Measurements from ENCODE around the gene GSTM5.
"Not testable (repeated sequence)": the region's sequence is repeated elsewhere in the genome, so short reads cannot be mapped to it uniquely, and the experiment has no call there.

GSTM5 gene

GRCh38 chr1:109750920-109751319 lies 38.9 kb downstream of the GSTM5 start:
- no peak overlapping the region for H3K27ac ChIP-seq
- TF ChIP-seq, protein P1, sequence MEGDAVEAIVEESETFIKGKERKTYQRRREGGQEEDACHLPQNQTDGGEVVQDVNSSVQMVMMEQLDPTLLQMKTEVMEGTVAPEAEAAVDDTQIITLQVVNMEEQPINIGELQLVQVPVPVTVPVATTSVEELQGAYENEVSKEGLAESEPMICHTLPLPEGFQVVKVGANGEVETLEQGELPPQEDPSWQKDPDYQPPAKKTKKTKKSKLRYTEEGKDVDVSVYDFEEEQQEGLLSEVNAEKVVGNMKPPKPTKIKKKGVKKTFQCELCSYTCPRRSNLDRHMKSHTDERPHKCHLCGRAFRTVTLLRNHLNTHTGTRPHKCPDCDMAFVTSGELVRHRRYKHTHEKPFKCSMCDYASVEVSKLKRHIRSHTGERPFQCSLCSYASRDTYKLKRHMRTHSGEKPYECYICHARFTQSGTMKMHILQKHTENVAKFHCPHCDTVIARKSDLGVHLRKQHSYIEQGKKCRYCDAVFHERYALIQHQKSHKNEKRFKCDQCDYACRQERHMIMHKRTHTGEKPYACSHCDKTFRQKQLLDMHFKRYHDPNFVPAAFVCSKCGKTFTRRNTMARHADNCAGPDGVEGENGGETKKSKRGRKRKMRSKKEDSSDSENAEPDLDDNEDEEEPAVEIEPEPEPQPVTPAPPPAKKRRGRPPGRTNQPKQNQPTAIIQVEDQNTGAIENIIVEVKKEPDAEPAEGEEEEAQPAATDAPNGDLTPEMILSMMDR (conservative IDR thresholded peaks at IDR 0.05): no peak
- TF ChIP-seq ZFX (IDR thresholded peaks at IDR 0.05): no peak

GRCh38 chr1:109751531-109752260 lies 39.6 kb downstream of the GSTM5 start:
- H3K27ac ChIP-seq: no peak overlapping the region
- no peak for TF ChIP-seq ZFX (IDR thresholded peaks at IDR 0.05)
- TF ChIP-seq, protein P1 (conservative IDR thresholded peaks at IDR 0.05): no peak

GRCh38 chr1:109754738-109755137 lies 42.7 kb downstream of the GSTM5 start:
- TF ChIP-seq, protein P1 (conservative IDR thresholded peaks at IDR 0.05): no peak
- no peak for TF ChIP-seq ZFX (IDR thresholded peaks at IDR 0.05)
- no peak overlapping the region for H3K27ac ChIP-seq

GRCh38 chr1:109756325-109756724 lies 44.3 kb downstream of the GSTM5 start:
- H3K27ac ChIP-seq: not testable (repeated sequence)

- no peak overlapping the region for H3K27ac ChIP-seq
- TF ChIP-seq, protein P1 (conservative IDR thresholded peaks at IDR 0.05): no peak
- TF ChIP-seq ZFX (IDR thresholded peaks at IDR 0.05): no peak
These were observed 44.9 kb downstream of the GSTM5 start for GRCh38 chr1:109756848-109757521.

GRCh38 chr1:109757936-109758786 lies 46.1 kb downstream of the GSTM5 start:
- TF ChIP-seq ZFX (IDR thresholded peaks at IDR 0.05): no peak
- TF ChIP-seq, protein P1 (conservative IDR thresholded peaks at IDR 0.05): no peak
- H3K27ac ChIP-seq: no peak overlapping the region

DNA sequence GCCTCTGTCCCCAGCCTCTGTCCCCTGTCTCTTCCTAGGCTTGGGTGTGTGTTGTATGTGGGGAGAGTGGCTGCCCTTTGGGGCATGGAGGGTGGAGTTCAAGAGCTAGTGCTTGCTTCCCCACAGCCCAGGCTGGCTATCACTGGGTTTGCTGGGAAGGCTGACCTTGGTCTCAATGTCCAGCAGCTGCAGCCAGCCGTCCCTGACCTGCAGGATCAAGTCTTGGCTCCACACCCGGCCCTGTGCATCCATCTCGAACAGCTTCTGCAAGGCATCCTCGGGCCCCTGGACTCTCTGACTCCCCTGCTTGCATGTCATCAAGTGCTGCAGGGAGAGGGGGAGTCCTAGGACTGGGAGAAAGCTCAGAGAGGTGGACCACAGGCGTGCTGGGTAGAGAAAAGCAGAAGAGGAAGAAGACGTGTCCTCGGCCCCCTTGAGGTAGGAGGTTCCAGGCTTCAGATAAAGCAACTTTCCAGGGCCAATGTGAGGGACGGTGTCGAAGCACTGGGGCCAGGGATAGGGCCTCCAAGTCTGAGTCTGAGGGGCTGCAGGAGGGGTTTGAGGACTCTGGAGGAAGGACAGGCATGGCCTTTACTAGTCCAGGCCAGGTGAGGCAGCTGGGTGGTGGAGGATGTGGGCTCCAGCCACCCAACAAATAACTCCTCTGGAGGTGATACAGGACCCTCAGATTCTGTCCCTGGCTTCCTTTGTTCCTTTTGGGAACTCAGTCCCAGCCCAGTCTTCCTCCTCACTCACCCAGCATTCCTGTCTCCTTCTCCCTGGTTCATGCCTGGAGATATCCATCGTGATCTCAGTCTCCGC lies 47.7 kb downstream of the GSTM5 start:
- no peak overlapping the region for H3K27ac ChIP-seq
- TF ChIP-seq, protein P1 (conservative IDR thresholded peaks at IDR 0.05): no peak
- no peak for TF ChIP-seq ZFX (IDR thresholded peaks at IDR 0.05)

Data from C4-2B (cell line).